WI38 (cell line): ENCODE data around the gene TECR.
"Not testable (repeated sequence)": the region's sequence is repeated elsewhere in the genome, so short reads cannot be mapped to it uniquely, and the experiment has no call there.

Source experiments
- H3K4me3 ChIP-seq: 2 replicates; pipeline ENCODE4 v1.5.1; 2011; ENCODE audit warnings: low read depth, mild to moderate bottlenecking, control low read depth, low read length
- TF ChIP-seq, protein P1 (sequence below): IDR thresholded peaks from 2 replicates; pipeline ENCODE4 v1.5.1; 2012; ENCODE audit warnings: low read depth, mild to moderate bottlenecking, control low read depth, low read length

TECR gene

GRCh38 chr19:14582894-14583340 is 53.5 kb downstream of the TECR start, which contains the start of gene CLEC17A:
CLEC17A (plus strand) TSS chr19:14583084; CDS start chr19:14583161, 77 bp downstream.
- H3K4me3 ChIP-seq = no peak within 1 kb of the TSS
- TF ChIP-seq, protein P1, sequence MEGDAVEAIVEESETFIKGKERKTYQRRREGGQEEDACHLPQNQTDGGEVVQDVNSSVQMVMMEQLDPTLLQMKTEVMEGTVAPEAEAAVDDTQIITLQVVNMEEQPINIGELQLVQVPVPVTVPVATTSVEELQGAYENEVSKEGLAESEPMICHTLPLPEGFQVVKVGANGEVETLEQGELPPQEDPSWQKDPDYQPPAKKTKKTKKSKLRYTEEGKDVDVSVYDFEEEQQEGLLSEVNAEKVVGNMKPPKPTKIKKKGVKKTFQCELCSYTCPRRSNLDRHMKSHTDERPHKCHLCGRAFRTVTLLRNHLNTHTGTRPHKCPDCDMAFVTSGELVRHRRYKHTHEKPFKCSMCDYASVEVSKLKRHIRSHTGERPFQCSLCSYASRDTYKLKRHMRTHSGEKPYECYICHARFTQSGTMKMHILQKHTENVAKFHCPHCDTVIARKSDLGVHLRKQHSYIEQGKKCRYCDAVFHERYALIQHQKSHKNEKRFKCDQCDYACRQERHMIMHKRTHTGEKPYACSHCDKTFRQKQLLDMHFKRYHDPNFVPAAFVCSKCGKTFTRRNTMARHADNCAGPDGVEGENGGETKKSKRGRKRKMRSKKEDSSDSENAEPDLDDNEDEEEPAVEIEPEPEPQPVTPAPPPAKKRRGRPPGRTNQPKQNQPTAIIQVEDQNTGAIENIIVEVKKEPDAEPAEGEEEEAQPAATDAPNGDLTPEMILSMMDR = no peak

DNA sequence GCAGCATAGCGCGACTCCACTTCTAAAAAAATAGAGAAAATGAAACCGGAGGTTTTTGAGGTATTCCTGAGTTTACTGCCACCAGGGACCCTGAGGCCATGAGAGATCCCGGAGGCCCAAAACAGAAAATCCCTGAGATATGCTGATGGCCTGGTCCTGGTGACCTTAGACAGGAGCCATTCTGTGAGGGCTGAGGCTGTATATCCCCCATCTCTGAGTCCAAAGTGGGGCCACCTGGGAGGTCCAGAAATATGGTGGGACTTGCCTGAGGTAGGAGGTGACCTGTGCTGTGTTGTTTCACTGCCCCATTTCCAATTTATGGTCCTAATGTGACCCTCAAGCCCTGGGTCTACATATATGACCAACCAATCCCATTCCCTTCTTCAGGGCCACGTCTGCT is 55.0 kb downstream of the TECR start:
- not testable (repeated sequence) for H3K4me3 ChIP-seq

- H3K4me3 ChIP-seq = not testable (repeated sequence)
Measured at GRCh38 chr19:14585187-14585586, 55.8 kb downstream of the TECR start.

DNA sequence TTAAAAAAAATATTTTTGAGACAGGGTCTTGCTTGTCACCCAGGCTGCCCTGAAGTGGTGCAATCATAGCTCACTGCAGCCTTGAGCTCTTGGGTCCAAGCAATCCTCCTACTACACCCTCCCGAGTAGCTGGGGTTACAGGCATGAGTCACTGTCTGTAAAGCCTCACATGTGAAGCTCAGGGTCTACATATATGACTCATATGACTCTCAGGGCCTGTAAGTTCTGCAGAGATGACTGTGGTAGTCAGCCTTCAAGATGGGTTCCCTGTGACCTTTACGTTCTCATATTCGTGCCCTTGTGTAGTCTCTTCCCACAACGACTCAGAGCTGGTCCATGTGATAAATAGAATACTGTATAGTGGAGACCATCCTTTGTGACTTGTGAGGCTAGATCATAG is 60.0 kb downstream of the TECR start:
- not testable (repeated sequence) for H3K4me3 ChIP-seq

- no peak overlapping the region for H3K4me3 ChIP-seq
- TF ChIP-seq, protein P1 = no peak
Measured at GRCh38 chr19:14595558-14595957, 66.2 kb downstream of the TECR start.

GRCh38 chr19:14599548-14600147 is 70.3 kb downstream of the TECR start:
- H3K4me3 ChIP-seq = no peak overlapping the region
- TF ChIP-seq, protein P1 = no peak

GRCh38 chr19:14603990-14604387 is 74.6 kb downstream of the TECR start:
- TF ChIP-seq, protein P1 = no peak
- H3K4me3 ChIP-seq = no peak overlapping the region

DNA sequence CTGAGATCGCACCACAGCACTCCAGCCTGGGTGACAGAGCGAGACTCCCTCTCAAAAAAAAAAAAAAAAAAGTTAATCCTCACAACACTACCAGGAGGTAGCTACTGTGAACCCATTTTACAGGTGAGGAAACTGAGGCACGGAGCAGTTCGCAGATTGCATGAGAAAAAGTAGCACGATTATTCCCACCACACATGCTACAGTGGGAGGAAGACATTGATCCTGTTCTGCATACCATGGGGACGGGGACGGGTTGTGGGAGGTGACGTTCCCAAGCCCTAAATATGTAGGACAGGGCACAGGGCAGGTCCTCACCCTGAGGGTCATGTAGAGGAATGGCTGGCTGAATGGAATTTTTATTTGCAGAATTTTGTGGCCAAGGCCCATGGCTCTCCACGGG is 77.2 kb downstream of the TECR start:
- TF ChIP-seq, protein P1 = no peak

GRCh38 chr19:14611051-14611450 is 81.7 kb downstream of the TECR start:
- TF ChIP-seq, protein P1 = no peak

More for the DNA sequence above, 77.2 kb downstream of the TECR start:
- no peak overlapping the region for H3K4me3 ChIP-seq

DNA sequence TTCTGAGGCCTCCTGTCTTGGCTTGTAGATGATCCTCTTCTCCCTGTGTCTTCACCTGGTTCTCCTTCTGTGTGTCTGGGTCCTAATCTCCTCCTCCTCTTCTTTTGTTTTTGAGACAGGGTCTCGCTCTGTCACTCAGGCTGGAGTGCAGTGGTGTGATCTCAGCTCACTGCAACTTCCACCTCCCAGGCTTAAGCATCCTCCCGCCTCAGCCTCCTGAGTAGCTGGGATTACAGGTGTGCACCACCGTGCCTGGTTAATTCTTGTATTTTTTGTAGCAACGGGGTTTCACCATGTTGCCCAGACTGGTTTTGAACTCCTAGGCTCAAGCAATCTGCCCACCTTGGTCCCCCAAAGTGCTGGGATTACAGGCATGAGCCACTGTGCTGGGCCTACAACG is 82.8 kb downstream of the TECR start:
- not testable (repeated sequence) for H3K4me3 ChIP-seq

More at GRCh38 chr19:14611051-14611450, 81.7 kb downstream of the TECR start:
- H3K4me3 ChIP-seq = no peak overlapping the region
